K562 (cell line): ENCODE measurements around the gene C19orf47. TPM values are rescaled to one million over a fixed set of nuclear protein-coding genes. Genes with fewer than 3 reads are reported as not detected.
A peak's percentile ranks its signal among the peaks of the same experiment; 100 is the strongest.

ENCODE experiments used
- BHLHE40 ChIP-seq: IDR thresholded peaks from 2 replicates; pipeline ENCODE4 v1.6.1; 2011; ENCODE audit warnings: low read length, improper control_type of control experiment
- BRCA1 ChIP-seq, 2 experiments: fragments of 450-650 bp in 1 of 2; sonication (generic) in 1 of 2; formaldehyde crosslinking in 1 of 2; IDR thresholded peaks; 2 replicates each; pipeline versions ENCODE4 v1.5.0 to v1.6.1; 2017 to 2020; ENCODE audit warnings: mild to moderate bottlenecking in 1 of 2, missing genetic modification reagents in 1 of 2
- ESRRB ChIP-seq: fragments of 250-450 bp; sonication (Bioruptor Pico); IDR thresholded peaks from 2 replicates; pipeline ENCODE4 v1.5.0; 2020; ENCODE audit warnings: mild to moderate bottlenecking, moderate library complexity, borderline replicate concordance
- FOXP1 ChIP-seq: sonication (generic); formaldehyde crosslinking; IDR thresholded peaks from 2 replicates; pipeline ENCODE4 v1.8.0; 2022; ENCODE audit warnings: mild to moderate bottlenecking, missing genetic modification reagents
- L3MBTL2 ChIP-seq: fragments of 450-650 bp; IDR thresholded peaks from 2 replicates; pipeline ENCODE4 v1.6.1; 2016; ENCODE audit warnings: mild to moderate bottlenecking, moderate library complexity
- MBD2 ChIP-seq: sonication (generic); IDR thresholded peaks from 2 replicates; pipeline ENCODE4 v1.6.1; 2016; ENCODE audit warnings: low read depth, borderline replicate concordance
- NFXL1 ChIP-seq: fragments of 450-650 bp; formaldehyde crosslinking; IDR thresholded peaks from 2 replicates; pipeline ENCODE4 v1.4.0; 2021; ENCODE audit warnings: mild to moderate bottlenecking
- RFX7 ChIP-seq: fragments of 250-450 bp; sonication (Bioruptor Pico); IDR thresholded peaks from 2 replicates; pipeline ENCODE4 v1.5.1; 2021; ENCODE audit warnings: mild to moderate bottlenecking
- SRSF1 ChIP-seq: fragments of 200-400 bp; formaldehyde crosslinking; IDR thresholded peaks from 2 replicates; pipeline ENCODE4 v1.6.1; 2017; ENCODE audit warnings: mild to moderate bottlenecking, low read depth, low read length, moderate library complexity
- SRSF3 ChIP-seq: fragments of 200-400 bp; formaldehyde crosslinking; IDR thresholded peaks from 2 replicates; pipeline ENCODE4 v1.6.1; 2016; ENCODE audit warnings: mild to moderate bottlenecking, low read length, moderate library complexity; ENCODE audit not compliant: insufficient read depth
- SUPT5H ChIP-seq: fragments of 450-650 bp; IDR thresholded peaks from 2 replicates; pipeline ENCODE4 v1.6.1; 2016
- TEAD1 ChIP-seq, 2 experiments: fragments of 450-650 bp in 1 of 2; sonication (generic) in 1 of 2; formaldehyde crosslinking; IDR thresholded peaks; 2 replicates each; pipeline versions ENCODE4 v1.4.0 to v1.8.0; 2020 to 2022; ENCODE audit warnings: mild to moderate bottlenecking in 2 of 2, missing genetic modification reagents in 1 of 2
- TFAP4 ChIP-seq: sonication (generic); formaldehyde crosslinking; IDR thresholded peaks from 2 replicates; pipeline ENCODE4 v1.8.0; 2022; ENCODE audit warnings: missing genetic modification reagents, mild to moderate bottlenecking, moderate library complexity, borderline replicate concordance
- THAP7 ChIP-seq: fragments of 250-450 bp; sonication (Bioruptor Pico); IDR thresholded peaks from 2 replicates; pipeline ENCODE4 v1.5.0; 2021
- VEZF1 ChIP-seq: fragments of 200-800 bp; sonication (Bioruptor generic); IDR thresholded peaks from 2 replicates; pipeline ENCODE4 v1.6.1; 2017; ENCODE audit warnings: missing genetic modification characterization, missing compliant biosample characterization
- XRCC5 ChIP-seq: fragments of 200-400 bp; formaldehyde crosslinking; IDR thresholded peaks from 2 replicates; pipeline ENCODE4 v1.6.1; 2017; ENCODE audit warnings: low read depth, mild to moderate bottlenecking, low read length
- ZBED1 ChIP-seq: IDR thresholded peaks from 2 replicates; pipeline ENCODE4 v1.6.1; 2014
- ZNF174 ChIP-seq: fragments of 250-450 bp; sonication (Bioruptor Pico); IDR thresholded peaks from 2 replicates; pipeline ENCODE4 v1.4.0; 2020; ENCODE audit warnings: mild to moderate bottlenecking
- ZNF175 ChIP-seq: fragments of 200-800 bp; sonication (Bioruptor generic); IDR thresholded peaks from 2 replicates; pipeline ENCODE4 v1.6.1; 2016; ENCODE audit warnings: low read depth, mild to moderate bottlenecking, missing genetic modification characterization, missing compliant biosample characterization
- ZNF57 ChIP-seq: fragments of 450-650 bp; formaldehyde crosslinking; IDR thresholded peaks from 2 replicates; pipeline ENCODE4 v1.4.0; 2020; ENCODE audit warnings: mild to moderate bottlenecking, moderate library complexity
- ZNF740 ChIP-seq, 3 experiments: fragments of 200-800 bp in 1 of 3; sonication (Bioruptor generic) in 1 of 3; sonication (generic) in 1 of 3; formaldehyde crosslinking in 1 of 3; IDR thresholded peaks; 2 replicates each; pipeline versions ENCODE4 v1.6.1 to v1.8.0; 2016 to 2022; ENCODE audit warnings: mild to moderate bottlenecking in 2 of 3, missing compliant biosample characterization in 2 of 3, missing genetic modification characterization in 2 of 3, missing genetic modification reagents in 1 of 3
- ZNF79 ChIP-seq: fragments of 250-450 bp; sonication (Bioruptor Pico); IDR thresholded peaks from 2 replicates; pipeline ENCODE4 v1.4.0; 2020; ENCODE audit warnings: low read depth, mild to moderate bottlenecking, moderate library complexity
- polyA plus RNA-seq, 8 experiments: library from polyadenylated mRNA; depleted of rRNA in 4 of 8; stranded (reverse) in 5 of 8; unstranded in 3 of 8; fragments of >200 nt; fragmentation: Nextera tagmentation in 2 of 8; fragmentation: Illumina TruSeq in 1 of 8; extraction: Ambion mirVana in 2 of 8; extraction: Trizol in 1 of 8; gene quantifications; 2 replicates each; pipeline versions ENCODE4 v1.2.1 to v1.2.3, GENCODE V29; 2011 to 2014; ENCODE audit warnings: inconsistent platforms in 1 of 8, missing spikeins in 1 of 8
- total RNA-seq, 7 experiments: library from RNA; depleted of rRNA in 6 of 7; stranded (reverse); fragments of >200 nt in 6 of 7; fragmentation: Illumina TruSeq in 2 of 7; extraction: Trizol in 2 of 7; gene quantifications; 2 replicates each; pipeline versions ENCODE4 v1.2.1 to v1.2.3, GENCODE V29; 2011 to 2021; ENCODE audit warnings: low replicate concordance in 1 of 7
- TF ChIP-seq, protein P1 (sequence below): fragments of 450-650 bp; formaldehyde crosslinking; IDR thresholded peaks from 2 replicates; pipeline ENCODE4 v1.4.0; 2022; ENCODE audit warnings: missing genetic modification characterization

Gene C19orf47
- total and polyA plus RNA-seq, 9 of the 15 experiments (the other 6 are each of a cell fraction or from before 2014, with no cell fraction given) = 0.08 to 26.1 (median 14.7) TPM

GRCh38 chr19:40366697-40367561 is 18.7 kb upstream of the C19orf47 start (continued):
- TF ChIP-seq THAP7 (CRISPR knock-in tag) (no peak), ZNF740 (CRISPR knock-in tag; IDR thresholded peaks at IDR 0.05) (0 out of 2 replicates have a peak, but pooled peaks have one; percentile 66), ZNF740 (tag; IDR thresholded peaks at IDR 0.05) (no peak), SRSF3 (no peak), SUPT5H (no peak), BRCA1 (IDR thresholded peaks at IDR 0.05) (no peak), BRCA1 (CRISPR knock-in tag; IDR thresholded peaks at IDR 0.05) (no peak), TEAD1 (CRISPR knock-in tag; IDR thresholded peaks at IDR 0.05) (no peak), FOXP1 (CRISPR knock-in tag) (no peak), ZNF175 (CRISPR knock-in tag) (no peak), BHLHE40 (no peak), SRSF1 (no peak), ZNF174 (CRISPR knock-in tag) (no peak), TFAP4 (0 out of 2 replicates have a peak, but pooled peaks have one; percentile 22), ZBED1 (no peak), NFXL1 (CRISPR knock-in tag) (no peak), ZNF79 (no peak), RFX7 (CRISPR knock-in tag) (no peak), XRCC5 (peak; percentile 38; the same call in 1 of the 2 replicates), L3MBTL2 (no peak), MBD2 (no peak), VEZF1 (peak; percentile 60), ZNF57 (CRISPR knock-in tag) (no peak), ESRRB (CRISPR knock-in tag) (no peak)
- TF ChIP-seq, protein P1, sequence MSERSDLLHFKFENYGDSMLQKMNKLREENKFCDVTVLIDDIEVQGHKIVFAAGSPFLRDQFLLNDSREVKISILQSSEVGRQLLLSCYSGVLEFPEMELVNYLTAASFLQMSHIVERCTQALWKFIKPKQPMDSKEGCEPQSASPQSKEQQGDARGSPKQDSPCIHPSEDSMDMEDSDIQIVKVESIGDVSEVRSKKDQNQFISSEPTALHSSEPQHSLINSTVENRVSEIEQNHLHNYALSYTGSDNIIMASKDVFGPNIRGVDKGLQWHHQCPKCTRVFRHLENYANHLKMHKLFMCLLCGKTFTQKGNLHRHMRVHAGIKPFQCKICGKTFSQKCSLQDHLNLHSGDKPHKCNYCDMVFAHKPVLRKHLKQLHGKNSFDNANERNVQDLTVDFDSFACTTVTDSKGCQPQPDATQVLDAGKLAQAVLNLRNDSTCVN = no peak
